IMR-90 (cell line): Measurements from ENCODE around the gene LMBR1L. TPM values are rescaled to one million over a fixed set of nuclear protein-coding genes. Genes with fewer than 3 reads are reported as not detected.

ENCODE experiments used
- ATAC-seq: fragments of 200-7000 bp; cut with Tn5 transposase; 2 replicates; pipeline ENCODE4 v1.9.1; 2020; ENCODE audit warnings: low read depth, mild to moderate bottlenecking, moderate library complexity
- BruUV-seq: library from RNA; stranded (reverse); fragments of 400-500 nt; replicated peaks from 2 replicates; lab custom pipeline; 2021; lab: Mats Ljungman, UMichigan
- CTCF ChIA-PET: fragments of 300-600 bp; formaldehyde crosslinking; extraction: SDS; loops from one replicate; lab custom pipeline; 2021; ENCODE audit warnings: antibody characterized with exemption; lab: Yijun Ruan, JAX
- POLR2A ChIA-PET: fragments of 300-600 bp; sonication (Branson Sonifier 250); formaldehyde crosslinking; loops from one replicate; lab custom pipeline; 2022; ENCODE audit warnings: antibody characterized with exemption; ENCODE audit not compliant: unreplicated experiment; lab: Charles Lee
- DNase-seq: peaks from one replicate; pipeline ENCODE4 v3.0.0; 2013
- H2AFZ ChIP-seq: replicated peaks from 2 replicates; pipeline ENCODE3; 2013; ENCODE audit warnings: low read length, mild to moderate bottlenecking; ENCODE audit not compliant: poor library complexity
- H2AK5ac ChIP-seq: 2 replicates; pipeline ENCODE4 v1.6.1; 2013; ENCODE audit warnings: low read depth, low read length, inconsistent platforms
- H2AK9ac ChIP-seq: replicated peaks from 2 replicates; pipeline ENCODE3; 2013; ENCODE audit warnings: mild to moderate bottlenecking, low read depth, low read length, moderate library complexity; ENCODE audit not compliant: poor library complexity
- H2BK120ac ChIP-seq: 2 replicates; pipeline ENCODE4 v1.6.1; 2013; ENCODE audit warnings: low read depth, low read length, inconsistent platforms
- H2BK15ac ChIP-seq: 3 replicates; pipeline ENCODE4 v1.6.1; 2013; ENCODE audit warnings: low read depth, low read length, inconsistent platforms
- H2BK20ac ChIP-seq: 2 replicates; pipeline ENCODE4 v1.6.1; 2013; ENCODE audit warnings: low read depth, mild to moderate bottlenecking, inconsistent platforms, low read length, moderate library complexity
- H2BK5ac ChIP-seq: 2 replicates; pipeline ENCODE4 v1.6.1; 2013; ENCODE audit warnings: mild to moderate bottlenecking, low read depth, low read length, inconsistent platforms; ENCODE audit not compliant: poor library complexity, severe bottlenecking
- H3K14ac ChIP-seq: replicated peaks from 2 replicates; pipeline ENCODE4 v1.6.1; 2013; ENCODE audit warnings: low read depth, low read length, inconsistent platforms
- H3K18ac ChIP-seq: 2 replicates; pipeline ENCODE4 v1.6.1; 2013; ENCODE audit warnings: low read depth, low read length, control low read depth
- H3K23ac ChIP-seq: 2 replicates; pipeline ENCODE4 v1.6.1; 2013; ENCODE audit warnings: low read depth, low read length, inconsistent platforms
- H3K27ac ChIP-seq: 2 replicates; pipeline ENCODE4 v1.5.1; 2013; ENCODE audit warnings: mild to moderate bottlenecking, control low read depth, low read length; ENCODE audit not compliant: insufficient read depth
- H3K27me3 ChIP-seq: 2 replicates; pipeline ENCODE4 v1.6.1; 2013; ENCODE audit warnings: low read length; ENCODE audit not compliant: control insufficient read depth, insufficient read depth
- H3K36me3 ChIP-seq: 2 replicates; pipeline ENCODE4 v1.6.1; 2013; ENCODE audit warnings: low read length, mixed read lengths; ENCODE audit not compliant: control insufficient read depth, insufficient read depth
- H3K4ac ChIP-seq: 2 replicates; pipeline ENCODE4 v1.6.1; 2013; ENCODE audit warnings: low read depth, low read length, inconsistent platforms
- H3K4me1 ChIP-seq: 2 replicates; pipeline ENCODE4 v1.6.1; 2013; ENCODE audit warnings: low read length, mixed read lengths; ENCODE audit not compliant: control insufficient read depth, insufficient read depth
- H3K4me2 ChIP-seq: 2 replicates; pipeline ENCODE4 v1.6.1; 2013; ENCODE audit warnings: low read depth, mild to moderate bottlenecking, control low read depth, low read length, moderate library complexity
- H3K4me3 ChIP-seq: 2 replicates; pipeline ENCODE4 v1.5.1; 2013; ENCODE audit warnings: low read depth, mild to moderate bottlenecking, control low read depth, low read length, moderate library complexity; ENCODE audit not compliant: insufficient read depth
- H3K56ac ChIP-seq: 2 replicates; pipeline ENCODE4 v1.6.1; 2013; ENCODE audit warnings: low read length, inconsistent platforms; ENCODE audit not compliant: insufficient read depth; ENCODE audit errors: extremely low read depth
- H3K79me1 ChIP-seq, 2 experiments: 2 replicates each; pipeline ENCODE4 v1.6.1; 2013; ENCODE audit warnings: low read length in 2 of 2, inconsistent platforms in 1 of 2, low read depth in 1 of 2
- H3K9ac ChIP-seq: 2 replicates; pipeline ENCODE4 v1.6.1; 2013; ENCODE audit warnings: low read depth, low read length, control low read depth
- H3K9me1 ChIP-seq: 2 replicates; pipeline ENCODE4 v1.6.1; 2013; ENCODE audit warnings: low read length, inconsistent platforms; ENCODE audit not compliant: insufficient read depth
- H3K9me3 ChIP-seq: 2 replicates; pipeline ENCODE4 v1.6.1; 2013; ENCODE audit warnings: low read length; ENCODE audit not compliant: control insufficient read depth, insufficient read depth
- H4K20me1 ChIP-seq: 2 replicates; pipeline ENCODE4 v1.6.1; 2013; ENCODE audit warnings: low read length, inconsistent platforms; ENCODE audit not compliant: insufficient read depth
- H4K5ac ChIP-seq: 2 replicates; pipeline ENCODE4 v1.6.1; 2013; ENCODE audit warnings: mild to moderate bottlenecking, low read depth, low read length, control low read depth
- H4K8ac ChIP-seq, 2 experiments: 2 replicates each; pipeline ENCODE4 v1.6.1; 2013; ENCODE audit warnings: low read depth in 2 of 2, low read length in 2 of 2, control low read depth in 1 of 2, inconsistent platforms in 1 of 2
- H4K91ac ChIP-seq: 2 replicates; pipeline ENCODE4 v1.6.1; 2013; ENCODE audit warnings: low read depth, low read length, inconsistent platforms; ENCODE audit not compliant: insufficient read depth
- MAZ ChIP-seq: IDR thresholded peaks from 2 replicates; pipeline ENCODE4 v1.6.1; 2012; ENCODE audit warnings: low read depth, mild to moderate bottlenecking, low read length, improper control_type of control experiment, moderate library complexity, borderline replicate concordance
- MXI1 ChIP-seq: IDR thresholded peaks from 2 replicates; pipeline ENCODE4 v1.6.1; 2012; ENCODE audit warnings: low read depth, mild to moderate bottlenecking, low read length, moderate library complexity, borderline replicate concordance
- NFE2L2 ChIP-seq: fragments of 150-350 bp; IDR thresholded peaks from 2 replicates; pipeline ENCODE4 v1.6.1; 2016; ENCODE audit warnings: low read depth, mild to moderate bottlenecking, low read length
- POLR2A ChIP-seq: IDR thresholded peaks from 2 replicates; pipeline ENCODE4 v1.6.1; 2012; ENCODE audit warnings: mild to moderate bottlenecking, low read depth, low read length
- RCOR1 ChIP-seq: IDR thresholded peaks from 2 replicates; pipeline ENCODE4 v1.6.1; 2012; ENCODE audit warnings: mild to moderate bottlenecking, low read length, improper control_type of control experiment; ENCODE audit not compliant: insufficient replicate concordance
- WGBS, 2 experiments: methylation state at CpG; one replicate each; pipeline versions ENCODE4 v1.1.5 to v1.1.7; 2013; ENCODE audit warnings: missing lambda C conversion rate in 2 of 2; ENCODE audit not compliant: insufficient read length in 1 of 2; ENCODE audit errors: extremely low coverage in 2 of 2; 5-methylcytosine and 5-hydroxymethylcytosine counted together
- dilution Hi-C: fragments of 300-500 bp; cut with HindIII; formaldehyde crosslinking; loops from one replicate; pipeline ENCODE4 v1.14.3; 2018; ENCODE audit warnings: low sequenced_read_pairs; ENCODE audit not compliant: unreplicated experiment
- in situ Hi-C: fragments of 300-500 bp; cut with MboI; formaldehyde crosslinking; loops from 3 replicates; pipeline ENCODE4 v1.14.3; 2019; ENCODE audit warnings: low sequenced_read_pairs, inconsistent platforms, mixed read lengths
- intact Hi-C: fragments of 100-400 bp; cut with micrococcal nuclease; formaldehyde crosslinking; loops from 2 replicates; pipeline ENCODE4 v1.10.0; 2022
- polyA plus RNA-seq, 3 experiments: library from polyadenylated mRNA; depleted of rRNA; stranded (reverse); fragments of >200 nt; gene quantifications; 2 replicates each; pipeline ENCODE4 v1.2.3, GENCODE V29; 2012; ENCODE audit warnings: low replicate concordance in 1 of 3
- total RNA-seq: library from RNA; depleted of rRNA; stranded (reverse); fragments of >200 nt; gene quantifications from 2 replicates; pipeline ENCODE4 v1.2.3, GENCODE V29; 2012

Gene LMBR1L
- total and polyA plus RNA-seq, 2 of the 4 experiments (the other 2 are of a cell fraction) = 33.0 to 44.6 TPM

- H2AK9ac ChIP-seq = no peak overlapping the region
- no peak overlapping the region for H2BK5ac ChIP-seq
- no peak overlapping the region for H3K9ac ChIP-seq
- DNase-seq (no peak), ATAC-seq (no peak)
- no CpG with 5 or more reads among the region's 2 CpGs for WGBS, 2 experiments
- H2BK120ac ChIP-seq = no peak overlapping the region
- H2AFZ ChIP-seq = no peak overlapping the region
- no peak overlapping the region for H4K5ac ChIP-seq
- peaks cover 0 to 8% of the 10 kb centered on the region in 2 experiments; a peak in 3 of 4 replicates for H3K79me1 ChIP-seq
- no peak overlapping the region for H3K56ac ChIP-seq
- dilution Hi-C loops (no loop called here), in situ Hi-C loops (loop anchor here (10.0 kb wide), 1 partner anchor 46 kb away; the partner anchor contains the start of gene TUBA1A), intact Hi-C loops (loop anchor here (10.0 kb wide), 1 partner anchor 126 kb away; the partner anchor contains the start of gene TUBA1C)
- H3K9me1 ChIP-seq = no peaks in the 10 kb centered on the region
- H3K27ac ChIP-seq = no peak overlapping the region
- no peaks in the 10 kb centered on the region for H3K36me3 ChIP-seq
- no peaks in the 10 kb centered on the region for H3K4me1 ChIP-seq
- no peak overlapping the region for H3K4ac ChIP-seq
- H4K91ac ChIP-seq = no peak overlapping the region
- H3K4me2 ChIP-seq = no peak overlapping the region
- POLR2A ChIA-PET = no interaction called here
- no peak overlapping the region for H2AK5ac ChIP-seq
- CTCF ChIA-PET = interaction anchor here (0.5 kb wide), 1 partner anchor 57 kb away, joined by 4 read pairs; no protein-coding TSS in a partner anchor
- no peak overlapping the region for H2BK20ac ChIP-seq
- H2BK15ac ChIP-seq = no peak overlapping the region
- H3K27me3 ChIP-seq = no peaks in the 10 kb centered on the region
- no peak overlapping the region for H3K4me3 ChIP-seq
- no TSS peak for BruUV-seq
- no peak overlapping the region for H3K14ac ChIP-seq
- no peak overlapping the region for H4K8ac ChIP-seq
- TF ChIP-seq RCOR1 = no peak
- TF ChIP-seq MXI1 = no peak
- no peak for TF ChIP-seq POLR2A
- TF ChIP-seq NFE2L2 = no peak
- TF ChIP-seq MAZ = no peak
- no peaks in the 10 kb centered on the region for H4K20me1 ChIP-seq
- H3K18ac ChIP-seq = no peak overlapping the region
- H3K23ac ChIP-seq = no peak overlapping the region
- no peaks in the 10 kb centered on the region for H3K9me3 ChIP-seq
Observed at GRCh38 chr12:49138587-49138986, 27.9 kb upstream of the LMBR1L start.
